ENCODE measurements around the gene TRAPPC3L.

TRAPPC3L gene

GRCh38 chr6:116542426-116542825 is 3.1 kb downstream of the TRAPPC3L start:
- TF ChIP-seq GATA2 (IDR thresholded peaks at IDR 0.05; ENCODE audit: low read depth, low read length), result no peak
- no peak for TF ChIP-seq GATA3 (IDR thresholded peaks at IDR 0.05; ENCODE audit: low read depth, low read length)

GRCh38 chr6:116536216-116536621 is 9.3 kb downstream of the TRAPPC3L start:
- TF ChIP-seq GATA2 (IDR thresholded peaks at IDR 0.05; ENCODE audit: low read depth, low read length) (no peak), GATA3 (IDR thresholded peaks at IDR 0.05; ENCODE audit: low read depth, low read length) (no peak)

DNA sequence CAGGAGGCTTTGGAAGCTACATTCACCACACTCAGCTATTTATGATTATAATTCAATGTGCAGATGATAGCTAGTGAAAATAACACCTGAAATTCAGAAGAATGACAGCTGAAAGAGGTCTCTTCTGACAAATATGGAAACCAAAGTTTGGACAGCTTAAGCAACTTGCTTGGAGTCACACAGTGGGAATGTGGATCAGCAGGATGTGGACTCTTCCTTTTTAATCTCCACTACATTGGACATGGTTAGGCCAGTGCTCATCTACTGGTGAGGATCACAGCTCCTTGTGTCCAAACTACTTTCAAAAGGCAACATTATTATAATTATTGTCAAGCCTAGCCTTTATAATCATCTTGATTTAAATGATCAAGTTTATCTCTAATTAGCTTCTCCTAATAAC is 10.4 kb downstream of the TRAPPC3L start:
- no peak for TF ChIP-seq GATA3 (IDR thresholded peaks at IDR 0.05; ENCODE audit: low read depth, low read length)
- no peak for TF ChIP-seq GATA2 (IDR thresholded peaks at IDR 0.05; ENCODE audit: low read depth, low read length)

- TF ChIP-seq GATA3 (IDR thresholded peaks at IDR 0.05; ENCODE audit: low read depth, low read length) (no peak), GATA2 (IDR thresholded peaks at IDR 0.05; ENCODE audit: low read depth, low read length) (no peak)
Measured at GRCh38 chr6:116533233-116533957, 12.1 kb downstream of the TRAPPC3L start.

- TF ChIP-seq GATA2 (IDR thresholded peaks at IDR 0.05; ENCODE audit: low read depth, low read length), result no peak
- no peak for TF ChIP-seq GATA3 (IDR thresholded peaks at IDR 0.05; ENCODE audit: low read depth, low read length)
Measured at GRCh38 chr6:116531675-116532570, 13.6 kb downstream of the TRAPPC3L start.

GRCh38 chr6:116530436-116530835 is 15.0 kb downstream of the TRAPPC3L start:
- no peak for TF ChIP-seq GATA3 (IDR thresholded peaks at IDR 0.05; ENCODE audit: low read depth, low read length)

DNA sequence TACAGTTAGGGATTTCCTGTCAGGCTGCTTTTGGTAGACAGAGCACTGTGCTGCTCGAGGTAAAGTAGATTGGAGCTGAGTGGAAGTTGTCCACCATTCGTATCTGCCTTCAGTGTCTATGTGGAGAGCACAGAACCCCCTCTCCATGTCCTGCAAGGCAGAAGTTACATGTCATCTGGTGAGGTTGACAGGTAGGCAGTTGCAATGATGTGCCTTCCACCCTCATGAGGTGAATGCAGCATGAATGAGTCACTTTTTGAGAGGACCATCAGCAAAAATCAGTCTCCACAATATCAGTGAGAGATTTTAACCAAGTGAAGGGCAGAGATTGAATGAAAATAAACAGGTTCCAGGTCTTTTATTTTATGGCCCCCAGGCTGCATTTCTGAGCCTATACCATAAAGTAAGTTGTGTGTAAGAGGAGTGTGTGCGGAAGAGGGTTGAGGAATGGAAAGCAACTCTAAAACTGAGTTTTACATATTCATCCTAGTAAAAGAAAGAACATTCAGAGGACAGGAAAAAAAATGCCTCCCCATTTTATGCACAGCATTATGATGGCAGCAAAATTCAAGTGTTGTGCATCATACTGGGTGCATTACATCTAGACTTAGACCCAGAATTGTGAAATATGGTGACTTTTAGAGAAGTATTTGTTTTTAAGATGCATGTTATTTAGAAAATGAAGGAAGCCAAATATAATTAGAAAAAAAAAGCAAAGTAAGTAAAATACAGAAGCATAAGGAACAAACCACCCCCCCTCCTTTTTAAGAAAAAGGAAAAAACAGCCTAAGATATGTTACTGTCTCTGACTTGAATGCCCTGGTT is 15.8 kb downstream of the TRAPPC3L start:
- TF ChIP-seq GATA3 (IDR thresholded peaks at IDR 0.05; ENCODE audit: low read depth, low read length), result no peak
- no peak for TF ChIP-seq GATA2 (IDR thresholded peaks at IDR 0.05; ENCODE audit: low read depth, low read length)

- TF ChIP-seq GATA2 (IDR thresholded peaks at IDR 0.05; ENCODE audit: low read depth, low read length), result no peak
- TF ChIP-seq GATA3 (IDR thresholded peaks at IDR 0.05; ENCODE audit: low read depth, low read length), result no peak
Measured at GRCh38 chr6:116528780-116529179, 16.7 kb downstream of the TRAPPC3L start.

DNA sequence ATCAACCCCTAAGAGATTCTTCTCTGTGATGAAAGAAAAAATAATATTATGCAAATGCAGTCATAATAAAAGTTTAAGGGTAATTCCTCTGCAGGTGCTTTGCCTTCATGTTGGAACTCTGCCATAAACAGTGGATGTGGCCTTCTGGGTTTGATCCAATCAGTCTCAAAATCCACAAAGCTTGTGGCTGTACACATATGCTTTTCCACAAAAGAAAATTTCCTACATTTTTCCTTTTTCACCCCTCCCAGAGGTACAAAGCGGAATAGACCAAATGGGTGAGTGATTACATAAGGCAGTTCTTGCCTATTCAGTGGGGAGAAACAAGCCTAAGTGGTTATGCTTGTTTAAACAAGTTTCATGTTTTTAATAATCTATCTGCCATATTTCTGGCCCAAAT is 17.4 kb downstream of the TRAPPC3L start:
- no peak for TF ChIP-seq GATA3 (IDR thresholded peaks at IDR 0.05; ENCODE audit: low read depth, low read length)
- TF ChIP-seq GATA2 (IDR thresholded peaks at IDR 0.05; ENCODE audit: low read depth, low read length), result no peak

- TF ChIP-seq GATA2 (IDR thresholded peaks at IDR 0.05; ENCODE audit: low read depth, low read length) (no peak), GATA3 (IDR thresholded peaks at IDR 0.05; ENCODE audit: low read depth, low read length) (no peak)
Measured at GRCh38 chr6:116524236-116524635, 21.2 kb downstream of the TRAPPC3L start.

- TF ChIP-seq GATA3 (IDR thresholded peaks at IDR 0.05; ENCODE audit: low read depth, low read length) (no peak), GATA2 (IDR thresholded peaks at IDR 0.05; ENCODE audit: low read depth, low read length) (no peak)
Measured at GRCh38 chr6:116522896-116523295, 22.6 kb downstream of the TRAPPC3L start.

GRCh38 chr6:116518621-116519368 is 26.7 kb downstream of the TRAPPC3L start:
- TF ChIP-seq GATA3 (IDR thresholded peaks at IDR 0.05; ENCODE audit: low read depth, low read length) (no peak), GATA2 (IDR thresholded peaks at IDR 0.05; ENCODE audit: low read depth, low read length) (no peak)

- no peak for TF ChIP-seq GATA3 (IDR thresholded peaks at IDR 0.05; ENCODE audit: low read depth, low read length)
- TF ChIP-seq GATA2 (IDR thresholded peaks at IDR 0.05; ENCODE audit: low read depth, low read length), result no peak
Measured at GRCh38 chr6:116515141-116515540, 30.3 kb downstream of the TRAPPC3L start.

Data from SH-SY5Y (cell line).